GM23338 (cell line): ENCODE data around the gene TSC22D1. TPM values are rescaled to one million over a fixed set of nuclear protein-coding genes. Genes with fewer than 3 reads are reported as not detected.

Experiments used
- ATAC-seq: fragments of 200-7000 bp; cut with Tn5 transposase; 3 replicates; pipeline ENCODE4 v1.9.1; 2020
- DNase-seq: peaks from one replicate; pipeline ENCODE4 v3.0.0-alpha.2; 2015; ENCODE audit warnings: low spot score
- H2AFZ ChIP-seq: fragments of 200-600 bp; sonication (generic); 2 replicates; pipeline ENCODE4 v1.8.0; 2016; ENCODE audit warnings: antibody characterized with exemption, mild to moderate bottlenecking, moderate library complexity
- H3F3A ChIP-seq: fragments of 200-600 bp; sonication (generic); replicated peaks from 2 replicates; pipeline ENCODE4 v1.8.0; 2017; ENCODE audit warnings: antibody characterized with exemption, mixed run types, low read depth
- H3K27ac ChIP-seq: fragments of 200-600 bp; sonication (generic); 2 replicates; pipeline ENCODE4 v1.6.1; 2016; ENCODE audit warnings: low read depth
- H3K27me3 ChIP-seq: fragments of 200-600 bp; sonication (generic); 2 replicates; pipeline ENCODE4 v1.8.0; 2016; ENCODE audit warnings: mild to moderate bottlenecking, mixed run types, moderate library complexity; ENCODE audit not compliant: insufficient read depth
- H3K36me3 ChIP-seq: fragments of 200-600 bp; sonication (generic); 2 replicates; pipeline ENCODE4 v1.8.0; 2016; ENCODE audit warnings: mild to moderate bottlenecking; ENCODE audit not compliant: insufficient read depth
- H3K4me1 ChIP-seq: fragments of 200-600 bp; sonication (generic); 2 replicates; pipeline ENCODE4 v1.8.0; 2016; ENCODE audit warnings: mild to moderate bottlenecking, moderate library complexity; ENCODE audit not compliant: insufficient read depth
- H3K4me2 ChIP-seq: fragments of 200-600 bp; sonication (generic); 2 replicates; pipeline ENCODE4 v1.7.1; 2017; ENCODE audit warnings: mixed run types
- H3K4me3 ChIP-seq: fragments of 200-600 bp; sonication (generic); 2 replicates; pipeline ENCODE4 v1.6.1; 2016; ENCODE audit warnings: mixed run types
- H3K79me2 ChIP-seq: fragments of 200-600 bp; sonication (generic); replicated peaks from 2 replicates; pipeline ENCODE4 v1.8.0; 2017; ENCODE audit warnings: mild to moderate bottlenecking; ENCODE audit not compliant: insufficient read depth
- H3K9me2 ChIP-seq: fragments of 200-600 bp; sonication (generic); 2 replicates; pipeline ENCODE4 v1.8.0; 2017; ENCODE audit not compliant: insufficient read depth
- H4K20me1 ChIP-seq: fragments of 200-600 bp; sonication (generic); replicated peaks from 2 replicates; pipeline ENCODE4 v1.8.0; 2017; ENCODE audit warnings: mild to moderate bottlenecking; ENCODE audit not compliant: insufficient read depth
- H3K27ac Mint-ChIP-seq: 2 replicates; pipeline ENCODE4 v1.8.0; 2020; ENCODE audit warnings: inconsistent platforms, mild to moderate bottlenecking, moderate library complexity, mixed read lengths
- H3K27me3 Mint-ChIP-seq: 3 replicates; pipeline ENCODE4 v1.8.0; 2022; ENCODE audit warnings: low read depth, mild to moderate bottlenecking, moderate library complexity, mixed read lengths, inconsistent platforms; ENCODE audit not compliant: insufficient read depth, poor library complexity
- H3K36me3 Mint-ChIP-seq: 3 replicates; pipeline ENCODE4 v1.8.0; 2021; ENCODE audit warnings: low read depth, mild to moderate bottlenecking, inconsistent platforms, moderate library complexity, mixed read lengths
- H3K4me1 Mint-ChIP-seq: 3 replicates; pipeline ENCODE4 v1.8.0; 2020; ENCODE audit warnings: mild to moderate bottlenecking, inconsistent platforms, mixed read lengths
- H3K4me3 Mint-ChIP-seq: 3 replicates; pipeline ENCODE4 v1.8.0; 2021; ENCODE audit warnings: moderate library complexity, mild to moderate bottlenecking, inconsistent platforms, mixed read lengths
- H3K9me3 Mint-ChIP-seq: 3 replicates; pipeline ENCODE4 v1.8.0; 2020; ENCODE audit warnings: moderate library complexity, mild to moderate bottlenecking, inconsistent platforms, mixed read lengths
- CREB1 ChIP-seq: fragments of 250-450 bp; sonication (Bioruptor Pico); IDR thresholded peaks from 2 replicates; pipeline ENCODE4 v1.5.0; 2020; ENCODE audit warnings: low read depth, mild to moderate bottlenecking, moderate library complexity
- EZH2 ChIP-seq: fragments of 200-600 bp; sonication (generic); IDR thresholded peaks from one replicate; pipeline ENCODE4 v1.8.0; 2017; ENCODE audit warnings: antibody characterized with exemption, mild to moderate bottlenecking, low read depth; ENCODE audit not compliant: unreplicated experiment
- EZH2phosphoT487 ChIP-seq: fragments of 200-600 bp; sonication (generic); IDR thresholded peaks from one replicate; pipeline ENCODE4 v1.8.1; 2018; ENCODE audit warnings: antibody characterized with exemption; ENCODE audit not compliant: unreplicated experiment
- JUNB ChIP-seq: IDR thresholded peaks from one replicate; pipeline ENCODE4 v1.6.1; 2016; ENCODE audit warnings: antibody characterized with exemption; ENCODE audit not compliant: unreplicated experiment
- NANOG ChIP-seq: IDR thresholded peaks from 2 replicates; pipeline ENCODE4 v1.6.1; 2016; ENCODE audit warnings: antibody characterized with exemption, borderline replicate concordance
- POLR2AphosphoS5 ChIP-seq: IDR thresholded peaks from 2 replicates; pipeline ENCODE4 v1.6.1; 2016; ENCODE audit warnings: antibody characterized with exemption, low read depth
- STAT1 ChIP-seq: IDR thresholded peaks from one replicate; pipeline ENCODE4 v1.6.1; 2016; ENCODE audit warnings: antibody characterized with exemption; ENCODE audit not compliant: unreplicated experiment
- ZNF114 ChIP-seq: fragments of 250-450 bp; sonication (Bioruptor Pico); IDR thresholded peaks from 2 replicates; pipeline ENCODE4 v1.5.0; 2020; ENCODE audit warnings: mild to moderate bottlenecking, moderate library complexity
- ZNF331 ChIP-seq: fragments of 250-450 bp; sonication (Bioruptor Pico); IDR thresholded peaks from 2 replicates; pipeline ENCODE4 v1.5.0; 2020; ENCODE audit warnings: low read depth, mild to moderate bottlenecking, moderate library complexity
- polyA plus RNA-seq: library from polyadenylated mRNA; unstranded; fragments of >200 nt; fragmentation: Nextera tagmentation; extraction: Ambion mirVana; gene quantifications from 2 replicates; pipeline ENCODE4 v1.2.1, GENCODE V29; 2016
- total RNA-seq: library from RNA; depleted of rRNA; stranded (reverse); fragments of >200 nt; shearing (Covaris generic); gene quantifications from 2 replicates; pipeline ENCODE4 v1.2.3, GENCODE V29; 2014
- TF ChIP-seq, protein P1 (sequence below): IDR thresholded peaks from one replicate; pipeline ENCODE4 v1.6.1; 2018; ENCODE audit warnings: antibody characterized with exemption; ENCODE audit not compliant: unreplicated experiment
- TF ChIP-seq, protein P2 (sequence below), 2 experiments: fragments of 200-600 bp in 1 of 2; sonication (generic) in 1 of 2; conservative IDR thresholded peaks; 2 replicates each; pipeline versions ENCODE4 v1.5.1 to v1.6.1; 2016 to 2017; ENCODE audit warnings: antibody characterized with exemption in 2 of 2, low read depth in 2 of 2, mild to moderate bottlenecking in 2 of 2, moderate library complexity in 1 of 2
- TF ChIP-seq, protein P3 (sequence below): IDR thresholded peaks from 2 replicates; pipeline ENCODE4 v1.6.1; 2016; ENCODE audit warnings: antibody characterized with exemption
- TF ChIP-seq, protein P4 (sequence below): fragments of 250-450 bp; sonication (Bioruptor Pico); IDR thresholded peaks from 2 replicates; pipeline ENCODE4 v1.5.0; 2020; ENCODE audit warnings: mild to moderate bottlenecking, moderate library complexity

The TSC22D1 gene
- total and polyA plus RNA-seq, 2 experiments from 2014 or later: 58.5 to 114 TPM

DNA sequence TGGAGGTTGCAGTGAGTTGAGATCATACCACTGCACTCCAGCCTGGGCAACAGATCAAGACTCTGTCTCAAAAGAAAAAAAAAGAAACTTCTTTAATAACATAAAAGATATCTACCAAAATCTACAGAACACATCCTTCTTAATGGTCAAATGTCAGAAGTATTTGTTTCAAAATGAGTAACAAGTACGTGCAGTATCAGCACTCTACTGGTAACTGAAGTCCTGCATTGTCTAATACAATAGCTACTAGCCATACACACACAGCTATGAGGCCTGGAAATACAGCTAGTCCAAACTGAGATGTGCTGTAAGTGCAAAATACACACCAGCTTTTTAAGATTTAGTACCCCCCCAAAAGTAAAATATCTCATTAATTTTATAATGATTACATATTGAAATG, 88.1 kb downstream of the TSC22D1 start:
- TF ChIP-seq CREB1: no peak
- TF ChIP-seq NANOG: no peak
- TF ChIP-seq JUNB: no peak
- TF ChIP-seq, protein P1, sequence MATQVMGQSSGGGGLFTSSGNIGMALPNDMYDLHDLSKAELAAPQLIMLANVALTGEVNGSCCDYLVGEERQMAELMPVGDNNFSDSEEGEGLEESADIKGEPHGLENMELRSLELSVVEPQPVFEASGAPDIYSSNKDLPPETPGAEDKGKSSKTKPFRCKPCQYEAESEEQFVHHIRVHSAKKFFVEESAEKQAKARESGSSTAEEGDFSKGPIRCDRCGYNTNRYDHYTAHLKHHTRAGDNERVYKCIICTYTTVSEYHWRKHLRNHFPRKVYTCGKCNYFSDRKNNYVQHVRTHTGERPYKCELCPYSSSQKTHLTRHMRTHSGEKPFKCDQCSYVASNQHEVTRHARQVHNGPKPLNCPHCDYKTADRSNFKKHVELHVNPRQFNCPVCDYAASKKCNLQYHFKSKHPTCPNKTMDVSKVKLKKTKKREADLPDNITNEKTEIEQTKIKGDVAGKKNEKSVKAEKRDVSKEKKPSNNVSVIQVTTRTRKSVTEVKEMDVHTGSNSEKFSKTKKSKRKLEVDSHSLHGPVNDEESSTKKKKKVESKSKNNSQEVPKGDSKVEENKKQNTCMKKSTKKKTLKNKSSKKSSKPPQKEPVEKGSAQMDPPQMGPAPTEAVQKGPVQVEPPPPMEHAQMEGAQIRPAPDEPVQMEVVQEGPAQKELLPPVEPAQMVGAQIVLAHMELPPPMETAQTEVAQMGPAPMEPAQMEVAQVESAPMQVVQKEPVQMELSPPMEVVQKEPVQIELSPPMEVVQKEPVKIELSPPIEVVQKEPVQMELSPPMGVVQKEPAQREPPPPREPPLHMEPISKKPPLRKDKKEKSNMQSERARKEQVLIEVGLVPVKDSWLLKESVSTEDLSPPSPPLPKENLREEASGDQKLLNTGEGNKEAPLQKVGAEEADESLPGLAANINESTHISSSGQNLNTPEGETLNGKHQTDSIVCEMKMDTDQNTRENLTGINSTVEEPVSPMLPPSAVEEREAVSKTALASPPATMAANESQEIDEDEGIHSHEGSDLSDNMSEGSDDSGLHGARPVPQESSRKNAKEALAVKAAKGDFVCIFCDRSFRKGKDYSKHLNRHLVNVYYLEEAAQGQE: no peak
- no peak for TF ChIP-seq STAT1
- TF ChIP-seq, protein P2, sequence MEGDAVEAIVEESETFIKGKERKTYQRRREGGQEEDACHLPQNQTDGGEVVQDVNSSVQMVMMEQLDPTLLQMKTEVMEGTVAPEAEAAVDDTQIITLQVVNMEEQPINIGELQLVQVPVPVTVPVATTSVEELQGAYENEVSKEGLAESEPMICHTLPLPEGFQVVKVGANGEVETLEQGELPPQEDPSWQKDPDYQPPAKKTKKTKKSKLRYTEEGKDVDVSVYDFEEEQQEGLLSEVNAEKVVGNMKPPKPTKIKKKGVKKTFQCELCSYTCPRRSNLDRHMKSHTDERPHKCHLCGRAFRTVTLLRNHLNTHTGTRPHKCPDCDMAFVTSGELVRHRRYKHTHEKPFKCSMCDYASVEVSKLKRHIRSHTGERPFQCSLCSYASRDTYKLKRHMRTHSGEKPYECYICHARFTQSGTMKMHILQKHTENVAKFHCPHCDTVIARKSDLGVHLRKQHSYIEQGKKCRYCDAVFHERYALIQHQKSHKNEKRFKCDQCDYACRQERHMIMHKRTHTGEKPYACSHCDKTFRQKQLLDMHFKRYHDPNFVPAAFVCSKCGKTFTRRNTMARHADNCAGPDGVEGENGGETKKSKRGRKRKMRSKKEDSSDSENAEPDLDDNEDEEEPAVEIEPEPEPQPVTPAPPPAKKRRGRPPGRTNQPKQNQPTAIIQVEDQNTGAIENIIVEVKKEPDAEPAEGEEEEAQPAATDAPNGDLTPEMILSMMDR (conservative IDR thresholded peaks at IDR 0.05; ENCODE audit: low read depth in 2 of 2): no peak
- no peak for TF ChIP-seq POLR2AphosphoS5
- TF ChIP-seq EZH2: no peak
- TF ChIP-seq, protein P3, sequence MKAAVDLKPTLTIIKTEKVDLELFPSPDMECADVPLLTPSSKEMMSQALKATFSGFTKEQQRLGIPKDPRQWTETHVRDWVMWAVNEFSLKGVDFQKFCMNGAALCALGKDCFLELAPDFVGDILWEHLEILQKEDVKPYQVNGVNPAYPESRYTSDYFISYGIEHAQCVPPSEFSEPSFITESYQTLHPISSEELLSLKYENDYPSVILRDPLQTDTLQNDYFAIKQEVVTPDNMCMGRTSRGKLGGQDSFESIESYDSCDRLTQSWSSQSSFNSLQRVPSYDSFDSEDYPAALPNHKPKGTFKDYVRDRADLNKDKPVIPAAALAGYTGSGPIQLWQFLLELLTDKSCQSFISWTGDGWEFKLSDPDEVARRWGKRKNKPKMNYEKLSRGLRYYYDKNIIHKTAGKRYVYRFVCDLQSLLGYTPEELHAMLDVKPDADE: no peak
- no peak for TF ChIP-seq ZNF114
- TF ChIP-seq, protein P4, sequence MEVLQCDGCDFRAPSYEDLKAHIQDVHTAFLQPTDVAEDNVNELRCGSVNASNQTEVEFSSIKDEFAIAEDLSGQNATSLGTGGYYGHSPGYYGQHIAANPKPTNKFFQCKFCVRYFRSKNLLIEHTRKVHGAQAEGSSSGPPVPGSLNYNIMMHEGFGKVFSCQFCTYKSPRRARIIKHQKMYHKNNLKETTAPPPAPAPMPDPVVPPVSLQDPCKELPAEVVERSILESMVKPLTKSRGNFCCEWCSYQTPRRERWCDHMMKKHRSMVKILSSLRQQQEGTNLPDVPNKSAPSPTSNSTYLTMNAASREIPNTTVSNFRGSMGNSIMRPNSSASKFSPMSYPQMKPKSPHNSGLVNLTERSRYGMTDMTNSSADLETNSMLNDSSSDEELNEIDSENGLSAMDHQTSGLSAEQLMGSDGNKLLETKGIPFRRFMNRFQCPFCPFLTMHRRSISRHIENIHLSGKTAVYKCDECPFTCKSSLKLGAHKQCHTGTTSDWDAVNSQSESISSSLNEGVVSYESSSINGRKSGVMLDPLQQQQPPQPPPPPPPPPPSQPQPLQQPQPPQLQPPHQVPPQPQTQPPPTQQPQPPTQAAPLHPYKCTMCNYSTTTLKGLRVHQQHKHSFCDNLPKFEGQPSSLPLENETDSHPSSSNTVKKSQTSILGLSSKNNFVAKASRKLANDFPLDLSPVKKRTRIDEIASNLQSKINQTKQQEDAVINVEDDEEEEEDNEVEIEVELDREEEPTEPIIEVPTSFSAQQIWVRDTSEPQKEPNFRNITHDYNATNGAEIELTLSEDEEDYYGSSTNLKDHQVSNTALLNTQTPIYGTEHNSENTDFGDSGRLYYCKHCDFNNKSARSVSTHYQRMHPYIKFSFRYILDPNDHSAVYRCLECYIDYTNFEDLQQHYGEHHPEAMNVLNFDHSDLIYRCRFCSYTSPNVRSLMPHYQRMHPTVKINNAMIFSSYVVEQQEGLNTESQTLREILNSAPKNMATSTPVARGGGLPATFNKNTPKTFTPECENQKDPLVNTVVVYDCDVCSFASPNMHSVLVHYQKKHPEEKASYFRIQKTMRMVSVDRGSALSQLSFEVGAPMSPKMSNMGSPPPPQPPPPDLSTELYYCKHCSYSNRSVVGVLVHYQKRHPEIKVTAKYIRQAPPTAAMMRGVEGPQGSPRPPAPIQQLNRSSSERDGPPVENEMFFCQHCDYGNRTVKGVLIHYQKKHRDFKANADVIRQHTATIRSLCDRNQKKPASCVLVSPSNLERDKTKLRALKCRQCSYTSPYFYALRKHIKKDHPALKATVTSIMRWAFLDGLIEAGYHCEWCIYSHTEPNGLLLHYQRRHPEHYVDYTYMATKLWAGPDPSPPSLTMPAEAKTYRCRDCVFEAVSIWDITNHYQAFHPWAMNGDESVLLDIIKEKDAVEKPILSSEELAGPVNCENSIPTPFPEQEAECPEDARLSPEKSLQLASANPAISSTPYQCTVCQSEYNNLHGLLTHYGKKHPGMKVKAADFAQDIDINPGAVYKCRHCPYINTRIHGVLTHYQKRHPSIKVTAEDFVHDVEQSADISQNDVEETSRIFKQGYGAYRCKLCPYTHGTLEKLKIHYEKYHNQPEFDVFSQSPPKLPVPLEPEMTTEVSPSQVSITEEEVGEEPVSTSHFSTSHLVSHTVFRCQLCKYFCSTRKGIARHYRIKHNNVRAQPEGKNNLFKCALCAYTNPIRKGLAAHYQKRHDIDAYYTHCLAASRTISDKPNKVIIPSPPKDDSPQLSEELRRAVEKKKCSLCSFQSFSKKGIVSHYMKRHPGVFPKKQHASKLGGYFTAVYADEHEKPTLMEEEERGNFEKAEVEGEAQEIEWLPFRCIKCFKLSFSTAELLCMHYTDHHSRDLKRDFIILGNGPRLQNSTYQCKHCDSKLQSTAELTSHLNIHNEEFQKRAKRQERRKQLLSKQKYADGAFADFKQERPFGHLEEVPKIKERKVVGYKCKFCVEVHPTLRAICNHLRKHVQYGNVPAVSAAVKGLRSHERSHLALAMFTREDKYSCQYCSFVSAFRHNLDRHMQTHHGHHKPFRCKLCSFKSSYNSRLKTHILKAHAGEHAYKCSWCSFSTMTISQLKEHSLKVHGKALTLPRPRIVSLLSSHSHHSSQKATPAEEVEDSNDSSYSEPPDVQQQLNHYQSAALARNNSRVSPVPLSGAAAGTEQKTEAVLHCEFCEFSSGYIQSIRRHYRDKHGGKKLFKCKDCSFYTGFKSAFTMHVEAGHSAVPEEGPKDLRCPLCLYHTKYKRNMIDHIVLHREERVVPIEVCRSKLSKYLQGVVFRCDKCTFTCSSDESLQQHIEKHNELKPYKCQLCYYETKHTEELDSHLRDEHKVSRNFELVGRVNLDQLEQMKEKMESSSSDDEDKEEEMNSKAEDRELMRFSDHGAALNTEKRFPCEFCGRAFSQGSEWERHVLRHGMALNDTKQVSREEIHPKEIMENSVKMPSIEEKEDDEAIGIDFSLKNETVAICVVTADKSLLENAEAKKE (CRISPR knock-in tag): no peak
- no peak for TF ChIP-seq ZNF331
- no peak for TF ChIP-seq EZH2phosphoT487
- H3K4me2 ChIP-seq: no peak overlapping the region
- Mint-ChIP-seq H3K9me3 (no peaks in the 10 kb centered on the region), H3K4me1 (peaks cover 6% of the 10 kb centered on the region), H3K27ac (no peak overlapping the region), H3K4me3 (no peak overlapping the region), H3K27me3 (no peaks in the 10 kb centered on the region), H3K36me3 (no peaks in the 10 kb centered on the region)
- DNase-seq (no peak), ATAC-seq (no peak)
- no peaks in the 10 kb centered on the region for H3K36me3 ChIP-seq
- no peak overlapping the region for H3K4me3 ChIP-seq
- H3K9me2 ChIP-seq: no peaks in the 10 kb centered on the region
- no peak overlapping the region for H2AFZ ChIP-seq
- H4K20me1 ChIP-seq: peaks cover 8% of the 10 kb centered on the region; the same call in 1 of the 2 replicates
- H3K4me1 ChIP-seq: peaks cover 3% of the 10 kb centered on the region
- H3K27me3 ChIP-seq: no peaks in the 10 kb centered on the region
- no peaks in the 10 kb centered on the region for H3F3A ChIP-seq
- no peak overlapping the region for H3K27ac ChIP-seq
- H3K79me2 ChIP-seq: peaks cover 60% of the 10 kb centered on the region
